ENCODE data around the gene TAF4B.

DNA sequence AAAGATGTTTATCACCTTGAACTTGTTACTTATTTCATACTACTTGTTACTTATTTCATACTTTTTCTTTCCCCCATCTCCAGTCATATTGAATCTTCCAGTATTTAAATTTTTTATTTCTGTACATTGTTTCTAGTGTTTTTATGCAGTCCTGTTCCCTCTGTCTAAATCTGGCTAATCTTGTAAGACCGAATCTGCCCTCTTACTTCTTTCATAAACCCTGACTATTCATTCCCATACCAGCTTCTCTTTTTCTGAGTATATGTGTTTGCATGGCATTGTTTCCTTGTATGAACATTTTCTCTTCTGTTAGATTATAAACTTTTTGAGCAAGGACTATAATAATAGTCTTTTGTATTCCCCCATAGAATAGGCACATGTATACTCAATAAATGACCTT is 131.7 kb downstream of the TAF4B start:
- TF ChIP-seq POLR2A (IDR thresholded peaks at IDR 0.05; ENCODE audit: low read length) = no peak
- no peak for TF ChIP-seq GATA1 (IDR thresholded peaks at IDR 0.05; ENCODE audit: low read depth, low read length)
